Limb (tissue), 2 donors: ENCODE results near the gene FLNA.
A peak's percentile ranks its signal among the peaks of the same experiment; 100 is the strongest.
"Not testable (repeated sequence)": the region's sequence is repeated elsewhere in the genome, so short reads cannot be mapped to it uniquely, and the experiment has no call there.

Source experiments
- DNase-seq, 2 donors: peaks; one replicate each; pipeline ENCODE4 v3.0.0-alpha.2; 2016; ENCODE audit errors: extremely low spot score in 2 of 2

The FLNA gene

GRCh38 chrX:154374313-154375155, at the start of gene FLNA:
Gene FLNA, minus strand, starts transcription at chrX:154374634. Its CDS starts 3,389 bp downstream, at chrX:154371245.
- DNase-seq: peak in 1 of 2 donors; percentile 46

GRCh38 chrX:154420402-154420756, 45.9 kb upstream of the FLNA start:
- no peak for DNase-seq

- DNase-seq: no peak
Measured at GRCh38 chrX:154419688-154420401, 45.4 kb upstream of the FLNA start.

- DNase-seq: no peak
Measured at GRCh38 chrX:154419189-154419588, 44.8 kb upstream of the FLNA start.

- DNase-seq: no peak
Measured at GRCh38 chrX:154417157-154417556, 42.7 kb upstream of the FLNA start.

- no peak for DNase-seq
Measured at GRCh38 chrX:154413142-154413541, 38.7 kb upstream of the FLNA start.

- DNase-seq: no peak
Measured at GRCh38 chrX:154412468-154412867, 38.0 kb upstream of the FLNA start.

- peak in 1 of 2 donors; percentile 67 for DNase-seq
Measured at GRCh38 chrX:154411981-154412340, 37.5 kb upstream of the FLNA start.

GRCh38 chrX:154409222-154409871, 34.9 kb upstream of the FLNA start, which contains the start of gene DNASE1L1:
Gene DNASE1L1, minus strand, starts transcription at chrX:154409254. Its CDS starts 3,686 bp downstream, at chrX:154405568.
- peak in 1 of 2 donors; percentile 47 for DNase-seq

GRCh38 chrX:154408659-154409221, 34.3 kb upstream of the FLNA start:
- no peak for DNase-seq

- no peak for DNase-seq
Measured at GRCh38 chrX:154404625-154405192, 30.3 kb upstream of the FLNA start.

GRCh38 chrX:154403858-154404257, 29.4 kb upstream of the FLNA start:
- DNase-seq: no peak

GRCh38 chrX:154403192-154403591, 28.8 kb upstream of the FLNA start:
- no peak for DNase-seq

GRCh38 chrX:154402622-154403127, 28.2 kb upstream of the FLNA start:
- no peak for DNase-seq

- DNase-seq: no peak
Measured at GRCh38 chrX:154401918-154402621, 27.6 kb upstream of the FLNA start.

- no peak for DNase-seq
Measured at GRCh38 chrX:154401045-154401799, 26.8 kb upstream of the FLNA start.

- not testable (repeated sequence) for DNase-seq
Measured at GRCh38 chrX:154400369-154400817, 26.0 kb upstream of the FLNA start.

- DNase-seq: no peak
Measured at GRCh38 chrX:154399527-154400368, 25.3 kb upstream of the FLNA start.
